Fibroblast of skin of scalp (primary cell): Measurements from ENCODE around the gene HMCN1.
"Not testable (repeated sequence)": the region's sequence is repeated elsewhere in the genome, so short reads cannot be mapped to it uniquely, and the experiment has no call there.

ENCODE experiments used
- DNase-seq: peaks from one replicate; pipeline ENCODE4 v3.0.0-alpha.2; 2013

Gene HMCN1

GRCh38 chr1:185741551-185741950 is 7.4 kb downstream of the HMCN1 start:
- no peak for DNase-seq

GRCh38 chr1:185742403-185742802 is 8.2 kb downstream of the HMCN1 start:
- no peak for DNase-seq

GRCh38 chr1:185745165-185745564 is 11.0 kb downstream of the HMCN1 start:
- no peak for DNase-seq

GRCh38 chr1:185759061-185759460 is 24.9 kb downstream of the HMCN1 start:
- DNase-seq: no peak

- no peak for DNase-seq
These were observed 27.6 kb downstream of the HMCN1 start for GRCh38 chr1:185761841-185762240.

GRCh38 chr1:185767508-185768120 is 33.4 kb downstream of the HMCN1 start:
- DNase-seq: no peak

- no peak for DNase-seq
These were observed 34.2 kb downstream of the HMCN1 start for GRCh38 chr1:185768371-185768770.

- DNase-seq: no peak
These were observed 34.9 kb downstream of the HMCN1 start for GRCh38 chr1:185769136-185769535.

GRCh38 chr1:185774394-185774793 is 40.2 kb downstream of the HMCN1 start:
- DNase-seq: peak; percentile 72

GRCh38 chr1:185775501-185775900 is 41.3 kb downstream of the HMCN1 start:
- peak; percentile 57 for DNase-seq

- DNase-seq: peak; percentile 70
These were observed 42.3 kb downstream of the HMCN1 start for GRCh38 chr1:185776522-185776921.

- DNase-seq: not testable (repeated sequence)
These were observed 49.7 kb downstream of the HMCN1 start for GRCh38 chr1:185783860-185784259.

- DNase-seq: no peak
These were observed 51.4 kb downstream of the HMCN1 start for GRCh38 chr1:185785586-185785985.

GRCh38 chr1:185786524-185786923 is 52.3 kb downstream of the HMCN1 start:
- DNase-seq: peak; percentile 93

GRCh38 chr1:185787238-185787637 is 53.0 kb downstream of the HMCN1 start:
- peak; percentile 33 for DNase-seq

GRCh38 chr1:185788386-185788785 is 54.2 kb downstream of the HMCN1 start:
- no peak for DNase-seq

GRCh38 chr1:185789501-185790193 is 55.5 kb downstream of the HMCN1 start:
- no peak for DNase-seq

- peak; percentile 62 for DNase-seq
These were observed 56.1 kb downstream of the HMCN1 start for GRCh38 chr1:185790194-185790735.

- no peak for DNase-seq
These were observed 57.8 kb downstream of the HMCN1 start for GRCh38 chr1:185792040-185792439.

- DNase-seq: not testable (repeated sequence)
These were observed 60.3 kb downstream of the HMCN1 start for GRCh38 chr1:185794495-185794894.

- peak; percentile 92 for DNase-seq
These were observed 61.0 kb downstream of the HMCN1 start for GRCh38 chr1:185795181-185795580.

- DNase-seq: no peak
These were observed 64.3 kb downstream of the HMCN1 start for GRCh38 chr1:185798505-185798904.

- no peak for DNase-seq
These were observed 69.0 kb downstream of the HMCN1 start for GRCh38 chr1:185803241-185803640.

- peak; percentile 40 for DNase-seq
These were observed 70.0 kb downstream of the HMCN1 start for GRCh38 chr1:185804206-185804605.
